CD4-positive, alpha-beta T cell (primary cell): ENCODE data around the gene MEGF8. TPM values are rescaled to one million over a fixed set of nuclear protein-coding genes. Genes with fewer than 3 reads are reported as not detected.

Source experiments
- ATAC-seq: fragments of 200-7000 bp; cut with Tn5 transposase; one replicate; pipeline ENCODE4 v1.10.0; 2022; ENCODE audit warnings: mild to moderate bottlenecking; ENCODE audit not compliant: poor library complexity
- CTCF ChIA-PET: fragments of 350-600 bp; sonication (Branson Sonifier 250); formaldehyde crosslinking; loops from one replicate; lab custom pipeline; 2021; ENCODE audit warnings: antibody characterized with exemption, inconsistent platforms; lab: Charles Lee
- POLR2A ChIA-PET: fragments of 350-600 bp; sonication (Branson Sonifier 250); formaldehyde crosslinking; loops from one replicate; lab custom pipeline; 2021; ENCODE audit warnings: antibody characterized with exemption, inconsistent platforms; lab: Charles Lee
- DNase-seq, 14 experiments: peaks; one replicate each; pipeline ENCODE4 v3.0.0-alpha.2; 2013 to 2020; ENCODE audit warnings: mixed read lengths in 2 of 14
- H3K27ac ChIP-seq, 2 donors: one replicate each; pipeline versions ENCODE4 v1.5.1 to v1.7.0; 2013; ENCODE audit warnings: low read length in 2 of 2, low read depth in 1 of 2, mild to moderate bottlenecking in 1 of 2
- H3K27me3 ChIP-seq, 2 experiments: 1 replicate in 1 of 2; 2 replicates in 1 of 2; pipeline versions ENCODE4 v1.6.1 to v1.7.0; 2013; ENCODE audit warnings: low read length in 2 of 2, control low read depth in 1 of 2, mild to moderate bottlenecking in 1 of 2, moderate library complexity in 1 of 2; ENCODE audit not compliant: insufficient read depth in 2 of 2, control insufficient read depth in 1 of 2
- H3K36me3 ChIP-seq: one replicate; pipeline ENCODE4 v1.6.1; 2013; ENCODE audit warnings: low read length, control low read depth; ENCODE audit not compliant: insufficient read depth
- H3K4me1 ChIP-seq: one replicate; pipeline ENCODE4 v1.6.1; 2013; ENCODE audit warnings: low read length, control low read depth; ENCODE audit not compliant: insufficient read depth
- H3K4me3 ChIP-seq: one replicate; pipeline ENCODE4 v1.5.1; 2013; ENCODE audit warnings: mild to moderate bottlenecking, low read length, moderate library complexity
- H3K9me3 ChIP-seq, 2 experiments: 1 replicate in 1 of 2; 2 replicates in 1 of 2; pipeline versions ENCODE4 v1.6.1 to v1.7.0; 2013; ENCODE audit warnings: low read length in 2 of 2, mild to moderate bottlenecking in 2 of 2, control low read depth in 1 of 2, moderate library complexity in 1 of 2; ENCODE audit not compliant: control insufficient read depth in 1 of 2, insufficient read depth in 1 of 2
- H3K27ac Mint-ChIP-seq: one replicate; pipeline ENCODE4 v1.8.0; 2020; ENCODE audit warnings: mixed read lengths
- H3K27me3 Mint-ChIP-seq: one replicate; pipeline ENCODE4 v1.8.0; 2021; ENCODE audit warnings: mixed read lengths
- H3K36me3 Mint-ChIP-seq: one replicate; pipeline ENCODE4 v1.8.0; 2021; ENCODE audit warnings: low read depth, mixed read lengths
- H3K4me1 Mint-ChIP-seq: one replicate; pipeline ENCODE4 v1.8.0; 2021; ENCODE audit warnings: low read depth, mixed read lengths
- H3K4me3 Mint-ChIP-seq: one replicate; pipeline ENCODE4 v1.8.0; 2020; ENCODE audit warnings: mild to moderate bottlenecking, mixed read lengths
- H3K9me3 Mint-ChIP-seq: one replicate; pipeline ENCODE4 v1.8.0; 2020; ENCODE audit warnings: mixed read lengths
- intact Hi-C, 2 experiments: fragments of 100-400 bp; cut with DNase I in 1 of 2; cut with micrococcal nuclease in 1 of 2; formaldehyde crosslinking; loops; one replicate each; pipeline versions ENCODE4 v1.15.1 to v1.9.0; 2023 to 2025; cut with DNase I, micrococcal nuclease
- total RNA-seq, 174 experiments: library from RNA in 2 of 174; stranded (reverse) in 2 of 174; gene quantifications; one replicate each; pipeline ENCODE4 v1.2.3 and lab custom pipeline; 2021 to 2026
- TF ChIP-seq, protein P1 (sequence below): fragments of 200-600 bp; IDR thresholded peaks from one replicate; pipeline ENCODE4 v1.8.0; 2022; ENCODE audit warnings: antibody characterized with exemption, mild to moderate bottlenecking

The MEGF8 gene
- total RNA-seq, 2 experiments from 2014 or later: 4.1 to 4.2 TPM

DNA sequence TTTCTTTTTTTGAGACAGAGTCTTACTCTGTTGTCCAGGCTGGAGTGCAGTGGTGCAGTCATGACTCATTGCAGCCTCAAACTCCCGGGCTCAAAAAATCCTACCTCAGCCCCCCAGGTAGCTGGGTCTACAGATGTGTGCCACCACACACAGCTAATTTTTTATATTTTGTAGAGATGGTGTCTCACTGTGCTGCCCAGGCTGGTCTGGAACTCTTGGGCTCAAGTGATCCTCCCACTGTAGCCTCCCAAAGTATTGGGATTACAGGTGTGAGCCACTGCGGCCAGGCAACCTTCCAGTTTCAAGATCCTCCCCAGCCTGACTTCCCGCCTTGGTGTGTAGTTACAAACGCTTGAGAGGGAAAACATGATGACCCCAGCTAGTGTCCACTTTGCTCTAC lies 42.5 kb downstream of the MEGF8 start:
- no peak overlapping the region for H3K4me3 Mint-ChIP-seq
- no peaks in the 10 kb centered on the region for H3K9me3 ChIP-seq
- DNase-seq: no peak
- no peak overlapping the region for H3K27ac ChIP-seq
- CTCF ChIA-PET: no interaction called here
- no peaks in the 10 kb centered on the region for H3K9me3 Mint-ChIP-seq
- H3K27me3 Mint-ChIP-seq: no peaks in the 10 kb centered on the region
- POLR2A ChIA-PET: no interaction called here
- intact Hi-C loops: no loop called here
- H3K36me3 Mint-ChIP-seq: peaks cover 6% of the 10 kb centered on the region
- H3K4me3 ChIP-seq: no peak overlapping the region
- H3K27ac Mint-ChIP-seq: no peak overlapping the region
- TF ChIP-seq, protein P1, sequence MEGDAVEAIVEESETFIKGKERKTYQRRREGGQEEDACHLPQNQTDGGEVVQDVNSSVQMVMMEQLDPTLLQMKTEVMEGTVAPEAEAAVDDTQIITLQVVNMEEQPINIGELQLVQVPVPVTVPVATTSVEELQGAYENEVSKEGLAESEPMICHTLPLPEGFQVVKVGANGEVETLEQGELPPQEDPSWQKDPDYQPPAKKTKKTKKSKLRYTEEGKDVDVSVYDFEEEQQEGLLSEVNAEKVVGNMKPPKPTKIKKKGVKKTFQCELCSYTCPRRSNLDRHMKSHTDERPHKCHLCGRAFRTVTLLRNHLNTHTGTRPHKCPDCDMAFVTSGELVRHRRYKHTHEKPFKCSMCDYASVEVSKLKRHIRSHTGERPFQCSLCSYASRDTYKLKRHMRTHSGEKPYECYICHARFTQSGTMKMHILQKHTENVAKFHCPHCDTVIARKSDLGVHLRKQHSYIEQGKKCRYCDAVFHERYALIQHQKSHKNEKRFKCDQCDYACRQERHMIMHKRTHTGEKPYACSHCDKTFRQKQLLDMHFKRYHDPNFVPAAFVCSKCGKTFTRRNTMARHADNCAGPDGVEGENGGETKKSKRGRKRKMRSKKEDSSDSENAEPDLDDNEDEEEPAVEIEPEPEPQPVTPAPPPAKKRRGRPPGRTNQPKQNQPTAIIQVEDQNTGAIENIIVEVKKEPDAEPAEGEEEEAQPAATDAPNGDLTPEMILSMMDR: no peak
- no peaks in the 10 kb centered on the region for H3K27me3 ChIP-seq
- no peaks in the 10 kb centered on the region for H3K4me1 ChIP-seq
- no peak for ATAC-seq
- H3K36me3 ChIP-seq: peaks cover 3% of the 10 kb centered on the region
- no peaks in the 10 kb centered on the region for H3K4me1 Mint-ChIP-seq

DNA sequence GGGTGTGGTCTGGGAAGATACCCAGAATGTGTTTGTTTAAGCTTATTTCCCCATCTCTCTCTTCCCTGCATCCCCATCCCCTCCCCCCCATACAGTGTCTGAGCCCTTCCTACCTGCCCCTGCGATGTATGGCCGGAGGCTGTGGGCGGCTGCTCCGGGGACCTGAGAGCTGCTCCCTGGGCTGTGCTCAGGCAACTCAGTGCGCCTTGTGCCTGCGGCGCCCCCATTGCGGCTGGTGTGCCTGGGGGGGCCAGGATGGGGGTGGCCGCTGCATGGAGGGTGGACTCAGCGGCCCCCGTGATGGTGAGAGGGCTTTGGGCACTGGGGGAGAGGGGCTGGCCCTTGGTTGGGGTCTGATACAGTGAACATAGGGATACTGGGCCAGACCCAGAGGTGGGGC lies 42.9 kb downstream of the MEGF8 start:
- intact Hi-C loops: no loop called here
- ChIA-PET POLR2A (no interaction called here), CTCF (no interaction called here)
- H3K4me3 ChIP-seq: no peak overlapping the region
- DNase-seq (no peak), ATAC-seq (no peak)
- no peaks in the 10 kb centered on the region for H3K9me3 ChIP-seq
- H3K27me3 ChIP-seq: no peaks in the 10 kb centered on the region
- Mint-ChIP-seq H3K27me3 (no peaks in the 10 kb centered on the region), H3K4me1 (no peaks in the 10 kb centered on the region), H3K9me3 (no peaks in the 10 kb centered on the region), H3K36me3 (peaks cover 6% of the 10 kb centered on the region), H3K27ac (no peak overlapping the region), H3K4me3 (no peak overlapping the region)
- TF ChIP-seq, protein P1: no peak
- peaks cover 3% of the 10 kb centered on the region for H3K36me3 ChIP-seq
- no peak overlapping the region for H3K27ac ChIP-seq
- H3K4me1 ChIP-seq: no peaks in the 10 kb centered on the region

GRCh38 chr19:42368765-42369164 lies 43.3 kb downstream of the MEGF8 start:
- TF ChIP-seq, protein P1: no peak
- Mint-ChIP-seq H3K27me3 (no peaks in the 10 kb centered on the region), H3K9me3 (no peaks in the 10 kb centered on the region), H3K4me3 (no peak overlapping the region), H3K36me3 (peaks cover 3% of the 10 kb centered on the region), H3K4me1 (no peaks in the 10 kb centered on the region), H3K27ac (no peak overlapping the region)
- Histone ChIP-seq H3K4me1 (no peaks in the 10 kb centered on the region), H3K4me3 (no peak overlapping the region), H3K27ac (no peak overlapping the region), H3K9me3 (no peaks in the 10 kb centered on the region), H3K36me3 (peaks cover 2% of the 10 kb centered on the region), H3K27me3 (no peaks in the 10 kb centered on the region)
- ChIA-PET CTCF (no interaction called here), POLR2A (no interaction called here)
- intact Hi-C loops: no loop called here
- ATAC-seq: no peak
- DNase-seq: no peak
